Vagina (tissue), 2 donors: ENCODE data around the gene MYO3A.

Source experiments
- CTCF ChIP-seq, 3 experiments: fragments of 450-650 bp in 2 of 3; fragments of 200-600 bp in 1 of 3; sonication (generic) in 1 of 3; IDR thresholded peaks; one replicate each; pipeline ENCODE4 v1.5.1; 2017 to 2019; ENCODE audit warnings: antibody characterized with exemption in 3 of 3, mild to moderate bottlenecking in 2 of 3, moderate library complexity in 2 of 3
- POLR2A ChIP-seq, 2 donors: fragments of 450-650 bp; IDR thresholded peaks; one replicate each; pipeline ENCODE4 v1.6.1; 2017; ENCODE audit warnings: antibody characterized with exemption in 2 of 2, mild to moderate bottlenecking in 2 of 2, moderate library complexity in 2 of 2
- POLR2AphosphoS5 ChIP-seq, 2 donors: sonication (generic); formaldehyde crosslinking; IDR thresholded peaks; one replicate each; pipeline ENCODE4 v1.9.0; 2017; ENCODE audit warnings: antibody characterized with exemption in 2 of 2, mild to moderate bottlenecking in 2 of 2, low read depth in 1 of 2; ENCODE audit not compliant: insufficient read depth in 1 of 2

GRCh38 chr10:26221541-26221940 is 287.5 kb downstream of the MYO3A start:
- no peak for TF ChIP-seq CTCF (IDR thresholded peaks at IDR 0.05)
- TF ChIP-seq POLR2A (IDR thresholded peaks at IDR 0.05): no peak
- no peak for TF ChIP-seq POLR2AphosphoS5 (IDR thresholded peaks at IDR 0.05; ENCODE audit: insufficient read depth in 1 of 2, low read depth in 1 of 2)
